Tibial nerve (tissue), 4 donors: ENCODE measurements around the gene PREX1. TPM values are rescaled to one million over a fixed set of nuclear protein-coding genes. Genes with fewer than 3 reads are reported as not detected.

Experiments used
- DNase-seq, 2 donors: peaks; one replicate each; pipeline ENCODE4 v3.0.0-alpha.2; 2019; ENCODE audit warnings: low spot score in 2 of 2
- H3K27ac ChIP-seq, 4 donors: fragments of 200-600 bp; sonication (generic) in 3 of 4; one replicate each; pipeline ENCODE4 v1.5.1; 2017 to 2019; ENCODE audit warnings: mild to moderate bottlenecking in 1 of 4
- H3K27me3 ChIP-seq, 2 donors: fragments of 200-600 bp; sonication (generic) in 1 of 2; one replicate each; pipeline versions ENCODE4 v1.5.1 to v1.6.0; 2017 to 2019
- H3K36me3 ChIP-seq, 3 donors: fragments of 200-600 bp; sonication (generic); one replicate each; pipeline ENCODE4 v1.5.1; 2018 to 2019
- H3K4me1 ChIP-seq, 4 donors: fragments of 200-600 bp; sonication (generic) in 3 of 4; one replicate each; pipeline ENCODE4 v1.5.1; 2017 to 2019
- H3K4me3 ChIP-seq, 4 donors: fragments of 200-600 bp; sonication (generic) in 3 of 4; one replicate each; pipeline ENCODE4 v1.5.1; 2017 to 2019; ENCODE audit warnings: mild to moderate bottlenecking in 1 of 4, moderate library complexity in 1 of 4
- H3K9me3 ChIP-seq, 4 donors: fragments of 200-600 bp; sonication (generic) in 3 of 4; one replicate each; pipeline ENCODE4 v1.5.1; 2017 to 2019
- EP300 ChIP-seq, 2 donors: sonication (generic); formaldehyde crosslinking; IDR thresholded peaks; one replicate each; pipeline ENCODE4 v1.6.1; 2017; ENCODE audit warnings: antibody characterized with exemption in 2 of 2, mild to moderate bottlenecking in 1 of 2
- POLR2A ChIP-seq, 2 donors: fragments of 450-650 bp; IDR thresholded peaks; one replicate each; pipeline ENCODE4 v1.6.1; 2017; ENCODE audit warnings: antibody characterized with exemption in 2 of 2, mild to moderate bottlenecking in 2 of 2, moderate library complexity in 2 of 2
- WGBS, 2 donors: methylation state at CpG; one replicate each; pipeline ENCODE4 v1.1.5; 2018; 5-methylcytosine and 5-hydroxymethylcytosine counted together
- total RNA-seq, 4 donors: library from RNA; depleted of rRNA; stranded (reverse); fragments of >200 nt; gene quantifications; one replicate each; pipeline ENCODE4 v1.1.0, GENCODE V29; 2016
- TF ChIP-seq, protein P1 (sequence below), 5 experiments: fragments of 200-600 bp in 3 of 5; fragments of 450-650 bp in 2 of 5; sonication (generic) in 3 of 5; IDR thresholded peaks; one replicate each; pipeline ENCODE4 v1.5.1; 2016 to 2019; ENCODE audit warnings: antibody characterized with exemption in 5 of 5, mild to moderate bottlenecking in 3 of 5, moderate library complexity in 2 of 5

The PREX1 gene
- total RNA-seq, 4 donors from 2014 or later, result 30.1 to 50.7 (median 32.5) TPM

GRCh38 chr20:48866936-48867335, 39.1 kb upstream of the PREX1 start:
- Histone ChIP-seq H3K4me3 (no peak overlapping the region), H3K27ac (no peak overlapping the region), H3K27me3 (peaks cover 0 to 4% of the 10 kb centered on the region in 2 donors), H3K9me3 (no peaks in the 10 kb centered on the region), H3K4me1 (peaks cover 0 to 3% (median 0%) of the 10 kb centered on the region in 4 donors), H3K36me3 (no peaks in the 10 kb centered on the region)
- TF ChIP-seq POLR2A (IDR thresholded peaks at IDR 0.05) (no peak), EP300 (IDR thresholded peaks at IDR 0.05) (no peak)
- TF ChIP-seq, protein P1, sequence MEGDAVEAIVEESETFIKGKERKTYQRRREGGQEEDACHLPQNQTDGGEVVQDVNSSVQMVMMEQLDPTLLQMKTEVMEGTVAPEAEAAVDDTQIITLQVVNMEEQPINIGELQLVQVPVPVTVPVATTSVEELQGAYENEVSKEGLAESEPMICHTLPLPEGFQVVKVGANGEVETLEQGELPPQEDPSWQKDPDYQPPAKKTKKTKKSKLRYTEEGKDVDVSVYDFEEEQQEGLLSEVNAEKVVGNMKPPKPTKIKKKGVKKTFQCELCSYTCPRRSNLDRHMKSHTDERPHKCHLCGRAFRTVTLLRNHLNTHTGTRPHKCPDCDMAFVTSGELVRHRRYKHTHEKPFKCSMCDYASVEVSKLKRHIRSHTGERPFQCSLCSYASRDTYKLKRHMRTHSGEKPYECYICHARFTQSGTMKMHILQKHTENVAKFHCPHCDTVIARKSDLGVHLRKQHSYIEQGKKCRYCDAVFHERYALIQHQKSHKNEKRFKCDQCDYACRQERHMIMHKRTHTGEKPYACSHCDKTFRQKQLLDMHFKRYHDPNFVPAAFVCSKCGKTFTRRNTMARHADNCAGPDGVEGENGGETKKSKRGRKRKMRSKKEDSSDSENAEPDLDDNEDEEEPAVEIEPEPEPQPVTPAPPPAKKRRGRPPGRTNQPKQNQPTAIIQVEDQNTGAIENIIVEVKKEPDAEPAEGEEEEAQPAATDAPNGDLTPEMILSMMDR (IDR thresholded peaks at IDR 0.05), result no peak
- DNase-seq, result no peak
- 80 to 90% methylated on average over 1 of the region's 1 CpG for WGBS, 2 donors

GRCh38 chr20:48864738-48865318, 37.0 kb upstream of the PREX1 start:
- no peak overlapping the region for H3K27ac ChIP-seq

GRCh38 chr20:48864254-48864653, 36.5 kb upstream of the PREX1 start:
- Histone ChIP-seq H3K4me1 (peaks cover 0 to 3% (median 0%) of the 10 kb centered on the region in 4 donors), H3K27ac (no peak overlapping the region), H3K36me3 (no peaks in the 10 kb centered on the region), H3K27me3 (peaks cover 0 to 4% of the 10 kb centered on the region in 2 donors), H3K4me3 (no peak overlapping the region), H3K9me3 (no peaks in the 10 kb centered on the region)
- DNase-seq, result no peak
- 44 to 47% methylated on average over 5 of the region's 5 CpGs for WGBS, 2 donors
- TF ChIP-seq POLR2A (IDR thresholded peaks at IDR 0.05) (no peak), EP300 (IDR thresholded peaks at IDR 0.05) (no peak)
- TF ChIP-seq, protein P1 (IDR thresholded peaks at IDR 0.05), result no peak

More at GRCh38 chr20:48864738-48865318, 37.0 kb upstream of the PREX1 start:
- TF ChIP-seq, protein P1 (IDR thresholded peaks at IDR 0.05), result no peak
- TF ChIP-seq POLR2A (IDR thresholded peaks at IDR 0.05), result no peak
- TF ChIP-seq EP300 (IDR thresholded peaks at IDR 0.05), result no peak
- 53 to 70% methylated on average over 5 of the region's 5 CpGs for WGBS, 2 donors
- peaks cover 0 to 4% of the 10 kb centered on the region in 2 donors for H3K27me3 ChIP-seq
- peaks cover 0 to 3% (median 0%) of the 10 kb centered on the region in 4 donors for H3K4me1 ChIP-seq
- no peak for DNase-seq
- H3K4me3 ChIP-seq, result no peak overlapping the region
- H3K9me3 ChIP-seq, result no peaks in the 10 kb centered on the region
- H3K36me3 ChIP-seq, result no peaks in the 10 kb centered on the region

DNA sequence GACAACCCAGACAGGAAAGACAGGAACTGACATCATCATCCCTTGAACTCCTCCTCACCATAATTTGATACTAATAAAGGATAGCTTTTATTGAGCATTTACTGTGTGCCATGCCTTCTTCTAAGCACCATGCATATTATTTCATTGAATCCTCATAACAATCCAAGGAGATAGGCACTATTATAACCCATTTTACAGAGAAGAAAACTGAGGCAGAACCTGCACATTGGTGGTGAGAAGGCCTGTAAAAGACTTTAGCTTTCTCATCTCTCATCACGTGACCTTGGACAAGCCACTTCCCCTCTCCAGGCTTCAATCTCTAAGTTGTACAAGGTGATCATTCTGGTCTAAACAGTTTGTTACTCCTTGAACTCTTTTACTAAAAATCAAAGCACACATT, 34.5 kb upstream of the PREX1 start:
- Histone ChIP-seq H3K4me3 (no peak overlapping the region), H3K4me1 (peaks cover 0 to 3% (median 0%) of the 10 kb centered on the region in 4 donors), H3K9me3 (no peaks in the 10 kb centered on the region), H3K27ac (no peak overlapping the region), H3K36me3 (no peaks in the 10 kb centered on the region), H3K27me3 (peaks cover 0 to 4% of the 10 kb centered on the region in 2 donors)
- 92 to 93% methylated on average over 1 of the region's 1 CpG for WGBS, 2 donors
- no peak for DNase-seq
- no peak for TF ChIP-seq EP300 (IDR thresholded peaks at IDR 0.05)
- no peak for TF ChIP-seq POLR2A (IDR thresholded peaks at IDR 0.05)
- TF ChIP-seq, protein P1 (IDR thresholded peaks at IDR 0.05), result no peak

GRCh38 chr20:48861444-48861843, 33.6 kb upstream of the PREX1 start:
- H3K4me3 ChIP-seq, result no peak overlapping the region
- H3K4me1 ChIP-seq, result peaks cover 0 to 3% (median 0%) of the 10 kb centered on the region in 4 donors
- no peak overlapping the region for H3K27ac ChIP-seq
- DNase-seq, result no peak
- peaks cover 0 to 4% of the 10 kb centered on the region in 2 donors for H3K27me3 ChIP-seq
- H3K36me3 ChIP-seq, result no peaks in the 10 kb centered on the region
- TF ChIP-seq, protein P1 (IDR thresholded peaks at IDR 0.05), result no peak
- no peaks in the 10 kb centered on the region for H3K9me3 ChIP-seq
- WGBS, 2 donors, result 82 to 94% methylated on average over 2 of the region's 2 CpGs
